ENCODE results near the gene UGP2. TPM values are rescaled to one million over a fixed set of nuclear protein-coding genes. Genes with fewer than 3 reads are reported as not detected.

The UGP2 gene
- total RNA-seq, 1 experiment from 2014 or later: 76.1 TPM

DNA sequence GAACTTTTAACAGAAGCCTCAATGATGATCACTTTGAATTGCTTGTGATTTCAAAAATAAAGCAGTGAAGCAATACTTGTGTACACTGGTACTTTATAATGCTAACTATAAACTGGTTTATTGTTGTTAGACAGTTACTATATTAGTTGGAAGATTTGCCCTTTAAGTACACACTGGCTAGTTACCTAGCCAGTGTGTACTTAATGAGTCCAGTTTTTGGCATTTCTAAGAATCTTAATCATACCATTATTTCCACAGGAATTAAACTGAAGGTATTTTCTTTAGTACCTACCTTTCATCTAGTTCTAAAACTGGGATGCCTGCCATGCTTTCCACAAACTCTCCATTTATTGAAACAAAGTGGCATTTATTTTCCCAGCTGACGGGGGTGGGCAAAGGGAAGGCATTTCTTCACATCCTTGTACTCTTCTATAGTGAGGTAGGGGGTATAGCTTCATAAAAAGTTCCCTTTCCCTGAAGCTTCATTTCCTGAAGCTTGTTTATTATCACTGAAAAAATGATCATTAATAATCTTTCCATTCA is 49.9 kb downstream of the UGP2 start:
- TF ChIP-seq TCF7L2 (IDR thresholded peaks at IDR 0.05; ENCODE audit: low read depth, low read length): no peak
- ChIA-PET CTCF (no interaction called here), POLR2A (no interaction called here)
- no TSS peak for BruUV-seq (replicated peaks)
- H3K4me3 ChIP-seq (ENCODE audit: low read depth in 2 of 2, low read length in 2 of 2): no peak overlapping the region
- DNase-seq (ENCODE audit: low read depth, low spot score) (no peak), ATAC-seq (no peak)
- H3K9me3 ChIP-seq (ENCODE audit: control insufficient read depth, insufficient read depth, low read depth, low read length): no peaks in the 10 kb centered on the region
- intact Hi-C loops (cut with micrococcal nuclease; ENCODE audit: unreplicated experiment): no loop called here
- H3K4me1 ChIP-seq (ENCODE audit: control insufficient read depth, insufficient read depth, low read length): peaks cover 7% of the 10 kb centered on the region; the same call in 1 of the 2 replicates
- in situ Hi-C loops (cut with HindIII; ENCODE audit: low pct_unique_long_range_greater_than_20kb, low sequenced_read_pairs): no loop called here
- peaks cover 38% of the 10 kb centered on the region for H3K36me3 ChIP-seq (ENCODE audit: control insufficient read depth, insufficient read depth, low read length)
- H3K27me3 ChIP-seq (ENCODE audit: control insufficient read depth, insufficient read depth, low read length): no peaks in the 10 kb centered on the region
- H3K27ac ChIP-seq (ENCODE audit: low read length): no peak overlapping the region

DNA sequence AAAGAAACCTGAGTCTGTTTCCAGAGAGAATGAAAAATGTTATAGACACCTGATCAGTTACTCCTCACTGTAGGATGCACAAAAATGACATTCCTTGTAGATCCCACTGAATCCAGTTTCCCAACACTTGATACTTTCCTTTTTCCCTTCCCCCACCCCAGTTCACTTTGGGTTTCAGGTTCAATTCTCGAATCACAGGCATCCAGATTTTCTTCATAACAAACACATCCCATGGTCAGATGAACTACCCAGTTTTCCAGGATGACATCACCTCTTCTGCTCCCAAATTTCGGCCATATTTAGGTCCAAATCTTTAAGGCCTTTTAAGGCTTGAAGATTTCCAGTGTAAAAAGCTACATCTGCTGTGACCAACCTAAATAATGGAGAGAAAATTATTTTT is 51.5 kb downstream of the UGP2 start:
- ChIA-PET CTCF (no interaction called here), POLR2A (no interaction called here)
- no peaks in the 10 kb centered on the region for H3K27me3 ChIP-seq (ENCODE audit: control insufficient read depth, insufficient read depth, low read length)
- TF ChIP-seq, protein P1, sequence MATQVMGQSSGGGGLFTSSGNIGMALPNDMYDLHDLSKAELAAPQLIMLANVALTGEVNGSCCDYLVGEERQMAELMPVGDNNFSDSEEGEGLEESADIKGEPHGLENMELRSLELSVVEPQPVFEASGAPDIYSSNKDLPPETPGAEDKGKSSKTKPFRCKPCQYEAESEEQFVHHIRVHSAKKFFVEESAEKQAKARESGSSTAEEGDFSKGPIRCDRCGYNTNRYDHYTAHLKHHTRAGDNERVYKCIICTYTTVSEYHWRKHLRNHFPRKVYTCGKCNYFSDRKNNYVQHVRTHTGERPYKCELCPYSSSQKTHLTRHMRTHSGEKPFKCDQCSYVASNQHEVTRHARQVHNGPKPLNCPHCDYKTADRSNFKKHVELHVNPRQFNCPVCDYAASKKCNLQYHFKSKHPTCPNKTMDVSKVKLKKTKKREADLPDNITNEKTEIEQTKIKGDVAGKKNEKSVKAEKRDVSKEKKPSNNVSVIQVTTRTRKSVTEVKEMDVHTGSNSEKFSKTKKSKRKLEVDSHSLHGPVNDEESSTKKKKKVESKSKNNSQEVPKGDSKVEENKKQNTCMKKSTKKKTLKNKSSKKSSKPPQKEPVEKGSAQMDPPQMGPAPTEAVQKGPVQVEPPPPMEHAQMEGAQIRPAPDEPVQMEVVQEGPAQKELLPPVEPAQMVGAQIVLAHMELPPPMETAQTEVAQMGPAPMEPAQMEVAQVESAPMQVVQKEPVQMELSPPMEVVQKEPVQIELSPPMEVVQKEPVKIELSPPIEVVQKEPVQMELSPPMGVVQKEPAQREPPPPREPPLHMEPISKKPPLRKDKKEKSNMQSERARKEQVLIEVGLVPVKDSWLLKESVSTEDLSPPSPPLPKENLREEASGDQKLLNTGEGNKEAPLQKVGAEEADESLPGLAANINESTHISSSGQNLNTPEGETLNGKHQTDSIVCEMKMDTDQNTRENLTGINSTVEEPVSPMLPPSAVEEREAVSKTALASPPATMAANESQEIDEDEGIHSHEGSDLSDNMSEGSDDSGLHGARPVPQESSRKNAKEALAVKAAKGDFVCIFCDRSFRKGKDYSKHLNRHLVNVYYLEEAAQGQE (IDR thresholded peaks at IDR 0.05; ENCODE audit: insufficient read depth in 1 of 2, low read depth in 2 of 2, low read length in 1 of 2): no peak
- no peak for TF ChIP-seq SIN3A (IDR thresholded peaks at IDR 0.05; ENCODE audit: borderline replicate concordance, insufficient read depth, low read depth, low read length)
- TF ChIP-seq, protein P2, sequence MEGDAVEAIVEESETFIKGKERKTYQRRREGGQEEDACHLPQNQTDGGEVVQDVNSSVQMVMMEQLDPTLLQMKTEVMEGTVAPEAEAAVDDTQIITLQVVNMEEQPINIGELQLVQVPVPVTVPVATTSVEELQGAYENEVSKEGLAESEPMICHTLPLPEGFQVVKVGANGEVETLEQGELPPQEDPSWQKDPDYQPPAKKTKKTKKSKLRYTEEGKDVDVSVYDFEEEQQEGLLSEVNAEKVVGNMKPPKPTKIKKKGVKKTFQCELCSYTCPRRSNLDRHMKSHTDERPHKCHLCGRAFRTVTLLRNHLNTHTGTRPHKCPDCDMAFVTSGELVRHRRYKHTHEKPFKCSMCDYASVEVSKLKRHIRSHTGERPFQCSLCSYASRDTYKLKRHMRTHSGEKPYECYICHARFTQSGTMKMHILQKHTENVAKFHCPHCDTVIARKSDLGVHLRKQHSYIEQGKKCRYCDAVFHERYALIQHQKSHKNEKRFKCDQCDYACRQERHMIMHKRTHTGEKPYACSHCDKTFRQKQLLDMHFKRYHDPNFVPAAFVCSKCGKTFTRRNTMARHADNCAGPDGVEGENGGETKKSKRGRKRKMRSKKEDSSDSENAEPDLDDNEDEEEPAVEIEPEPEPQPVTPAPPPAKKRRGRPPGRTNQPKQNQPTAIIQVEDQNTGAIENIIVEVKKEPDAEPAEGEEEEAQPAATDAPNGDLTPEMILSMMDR (IDR thresholded peaks at IDR 0.05): no peak
- no peak for TF ChIP-seq TCF7L2 (IDR thresholded peaks at IDR 0.05; ENCODE audit: low read depth, low read length)
- no peak for TF ChIP-seq POLR2AphosphoS5 (IDR thresholded peaks at IDR 0.05; ENCODE audit: low read depth, low read length)
- peaks cover 44% of the 10 kb centered on the region for H3K36me3 ChIP-seq (ENCODE audit: control insufficient read depth, insufficient read depth, low read length)
- H3K4me1 ChIP-seq (ENCODE audit: control insufficient read depth, insufficient read depth, low read length): peaks cover 7% of the 10 kb centered on the region; the same call in 1 of the 2 replicates
- no peak overlapping the region for H3K27ac ChIP-seq (ENCODE audit: low read length)
- intact Hi-C loops (cut with micrococcal nuclease; ENCODE audit: unreplicated experiment): no loop called here
- BruUV-seq (replicated peaks): no TSS peak
- ATAC-seq (no peak), DNase-seq (ENCODE audit: low read depth, low spot score) (no peak)
- H3K4me3 ChIP-seq (ENCODE audit: low read depth in 2 of 2, low read length in 2 of 2): no peak overlapping the region
- no peaks in the 10 kb centered on the region for H3K9me3 ChIP-seq (ENCODE audit: control insufficient read depth, insufficient read depth, low read depth, low read length)
- in situ Hi-C loops (cut with HindIII; ENCODE audit: low pct_unique_long_range_greater_than_20kb, low sequenced_read_pairs): no loop called here

DNA sequence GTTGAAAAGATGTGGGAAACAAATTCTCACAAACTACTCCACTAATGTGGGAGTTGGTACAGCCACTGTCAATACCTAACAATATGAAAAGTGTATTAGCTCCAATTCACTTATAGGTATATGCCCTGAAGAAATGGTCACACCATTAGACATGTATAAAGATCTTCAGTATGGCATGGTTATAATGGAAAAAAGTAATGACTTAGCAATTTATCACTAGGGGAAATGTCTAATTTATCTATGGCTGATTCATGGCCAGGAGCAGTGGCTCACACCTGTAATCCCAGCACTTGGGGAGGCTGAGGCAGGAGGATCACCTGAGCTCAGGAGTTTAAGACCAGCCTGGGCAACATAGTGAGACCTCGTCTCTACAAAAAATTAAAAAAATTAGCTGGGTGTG is 52.5 kb downstream of the UGP2 start:
- TF ChIP-seq POLR2AphosphoS5 (IDR thresholded peaks at IDR 0.05; ENCODE audit: low read depth, low read length) (no peak), SIN3A (IDR thresholded peaks at IDR 0.05; ENCODE audit: borderline replicate concordance, insufficient read depth, low read depth, low read length) (no peak), TCF7L2 (IDR thresholded peaks at IDR 0.05; ENCODE audit: low read depth, low read length) (no peak)
- TF ChIP-seq, protein P2 (IDR thresholded peaks at IDR 0.05): no peak
- TF ChIP-seq, protein P1 (IDR thresholded peaks at IDR 0.05; ENCODE audit: insufficient read depth in 1 of 2, low read depth in 2 of 2, low read length in 1 of 2): no peak
- CTCF ChIA-PET: no interaction called here
- in situ Hi-C loops (cut with HindIII; ENCODE audit: low pct_unique_long_range_greater_than_20kb, low sequenced_read_pairs): no loop called here
- DNase-seq (ENCODE audit: low read depth, low spot score) (no peak), ATAC-seq (no peak)
- Histone ChIP-seq H3K9me3 (ENCODE audit: control insufficient read depth, insufficient read depth, low read depth, low read length) (no peaks in the 10 kb centered on the region), H3K4me1 (ENCODE audit: control insufficient read depth, insufficient read depth, low read length) (peaks cover 7% of the 10 kb centered on the region; the same call in 1 of the 2 replicates), H3K36me3 (ENCODE audit: control insufficient read depth, insufficient read depth, low read length) (peaks cover 45% of the 10 kb centered on the region), H3K27ac (ENCODE audit: low read length) (no peak overlapping the region), H3K27me3 (ENCODE audit: control insufficient read depth, insufficient read depth, low read length) (no peaks in the 10 kb centered on the region), H3K4me3 (ENCODE audit: low read depth in 2 of 2, low read length in 2 of 2) (no peak overlapping the region)
- BruUV-seq (replicated peaks): no TSS peak
- POLR2A ChIA-PET: no interaction called here
- intact Hi-C loops (cut with micrococcal nuclease; ENCODE audit: unreplicated experiment): no loop called here

Data from Panc1 (cell line).